Hepatocyte (in vitro differentiated cells): ENCODE data around the gene TBC1D8. TPM values are rescaled to one million over a fixed set of nuclear protein-coding genes. Genes with fewer than 3 reads are reported as not detected.

Experiments used
- DNase-seq: peaks from one replicate; pipeline ENCODE4 v3.0.0-alpha.2; 2016; ENCODE audit warnings: low spot score
- H2AFZ ChIP-seq: fragments of 200-600 bp; sonication (generic); 2 replicates; pipeline ENCODE4 v1.6.0; 2016; ENCODE audit warnings: antibody characterized with exemption, mild to moderate bottlenecking
- H3K27ac ChIP-seq: fragments of 200-600 bp; sonication (generic); 2 replicates; pipeline ENCODE4 v1.5.1; 2016; ENCODE audit warnings: mild to moderate bottlenecking
- H3K27me3 ChIP-seq: fragments of 200-600 bp; sonication (generic); 2 replicates; pipeline ENCODE4 v1.6.1; 2016
- H3K36me3 ChIP-seq: fragments of 200-600 bp; sonication (generic); replicated peaks from 2 replicates; pipeline ENCODE4 v1.5.1; 2016; ENCODE audit warnings: low read depth; ENCODE audit not compliant: insufficient read depth
- H3K4me1 ChIP-seq: fragments of 200-600 bp; sonication (generic); 2 replicates; pipeline ENCODE4 v1.5.1; 2016; ENCODE audit warnings: mild to moderate bottlenecking, moderate library complexity; ENCODE audit not compliant: insufficient read depth
- H3K4me2 ChIP-seq: fragments of 200-600 bp; sonication (generic); 2 replicates; pipeline ENCODE4 v1.6.0; 2016
- H3K4me3 ChIP-seq: fragments of 200-600 bp; sonication (generic); 2 replicates; pipeline ENCODE4 v1.5.1; 2016; ENCODE audit warnings: mild to moderate bottlenecking
- H3K79me2 ChIP-seq: fragments of 200-600 bp; sonication (generic); 2 replicates; pipeline ENCODE4 v1.6.0; 2017; ENCODE audit warnings: mild to moderate bottlenecking
- H3K9me2 ChIP-seq: fragments of 200-600 bp; sonication (generic); replicated peaks from 2 replicates; pipeline ENCODE4 v1.6.0; 2017; ENCODE audit warnings: mild to moderate bottlenecking; ENCODE audit not compliant: insufficient read depth
- H3K9me3 ChIP-seq: fragments of 200-600 bp; sonication (generic); 2 replicates; pipeline ENCODE4 v1.5.1; 2016; ENCODE audit warnings: low read depth, mild to moderate bottlenecking
- H4K20me1 ChIP-seq: fragments of 200-600 bp; sonication (generic); 2 replicates; pipeline ENCODE4 v1.6.0; 2016; ENCODE audit warnings: mild to moderate bottlenecking; ENCODE audit not compliant: insufficient read depth, poor library complexity, severe bottlenecking
- EZH2 ChIP-seq: fragments of 200-600 bp; sonication (generic); IDR thresholded peaks from 2 replicates; pipeline ENCODE4 v1.6.1; 2016; ENCODE audit warnings: antibody characterized with exemption, mild to moderate bottlenecking, borderline replicate concordance
- EZH2phosphoT487 ChIP-seq: fragments of 200-600 bp; sonication (generic); IDR thresholded peaks from one replicate; pipeline ENCODE4 v1.6.1; 2018; ENCODE audit warnings: antibody characterized with exemption, mild to moderate bottlenecking, low read depth, moderate library complexity; ENCODE audit not compliant: unreplicated experiment, severe bottlenecking
- WGBS: methylation state at CpG from one replicate; pipeline ENCODE4 v1.1.6; 2016; ENCODE audit warnings: low lambda C conversion rate; ENCODE audit errors: missing lambda C conversion rate; 5-methylcytosine and 5-hydroxymethylcytosine counted together
- polyA plus RNA-seq: library from polyadenylated mRNA; unstranded; fragments of >200 nt; fragmentation: Nextera tagmentation; extraction: Ambion mirVana; gene quantifications from 2 replicates; pipeline ENCODE4 v1.2.1, GENCODE V29; 2016
- total RNA-seq: library from RNA; depleted of rRNA; stranded (reverse); fragments of >200 nt; gene quantifications from 2 replicates; pipeline ENCODE4 v1.2.3, GENCODE V29; 2014
- TF ChIP-seq, protein P1 (sequence below): fragments of 200-600 bp; sonication (generic); IDR thresholded peaks from 2 replicates; pipeline ENCODE4 v1.5.1; 2016; ENCODE audit warnings: antibody characterized with exemption, mild to moderate bottlenecking; ENCODE audit not compliant: poor library complexity

TBC1D8 gene
- total and polyA plus RNA-seq, 2 experiments from 2014 or later, result 10.1 to 15.8 TPM

DNA sequence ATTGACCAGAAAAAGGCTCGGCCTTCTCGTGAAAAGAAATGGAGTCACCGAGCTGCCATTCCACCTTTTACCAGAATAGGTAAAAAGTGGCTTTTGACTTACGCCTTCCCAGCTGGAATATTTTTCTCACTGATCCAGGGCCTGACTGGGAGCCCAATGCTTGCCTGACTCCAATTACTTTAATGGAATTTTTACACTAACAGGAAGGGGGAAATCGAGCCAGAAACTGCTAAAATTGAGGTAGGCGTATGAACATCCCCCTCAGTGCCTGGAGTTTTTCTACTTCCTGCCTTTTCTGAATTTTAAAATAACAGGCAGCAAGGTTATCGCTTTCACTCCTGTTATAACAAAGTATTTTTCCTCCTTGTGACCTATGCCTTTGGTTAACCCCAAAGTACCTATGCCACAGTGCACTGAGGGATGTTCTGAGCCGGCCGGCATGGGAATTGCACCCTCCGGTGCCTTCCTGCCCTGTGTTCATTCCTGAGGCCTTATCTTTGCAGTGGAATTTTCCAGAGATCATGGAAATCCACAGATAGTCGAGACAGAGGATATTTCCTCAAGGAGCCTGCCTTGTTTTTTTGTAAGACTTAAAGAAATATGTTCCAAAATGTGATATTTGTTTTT, 167.4 kb downstream of the TBC1D8 start:
- H3K9me3 ChIP-seq, result no peaks in the 10 kb centered on the region
- H3K79me2 ChIP-seq, result no peaks in the 10 kb centered on the region
- H3K4me1 ChIP-seq, result peaks cover 21% of the 10 kb centered on the region
- H3K4me3 ChIP-seq, result no peak overlapping the region
- peak; percentile 41 for DNase-seq
- no peaks in the 10 kb centered on the region for H3K36me3 ChIP-seq
- TF ChIP-seq EZH2phosphoT487 (no peak), EZH2 (no peak)
- TF ChIP-seq, protein P1, sequence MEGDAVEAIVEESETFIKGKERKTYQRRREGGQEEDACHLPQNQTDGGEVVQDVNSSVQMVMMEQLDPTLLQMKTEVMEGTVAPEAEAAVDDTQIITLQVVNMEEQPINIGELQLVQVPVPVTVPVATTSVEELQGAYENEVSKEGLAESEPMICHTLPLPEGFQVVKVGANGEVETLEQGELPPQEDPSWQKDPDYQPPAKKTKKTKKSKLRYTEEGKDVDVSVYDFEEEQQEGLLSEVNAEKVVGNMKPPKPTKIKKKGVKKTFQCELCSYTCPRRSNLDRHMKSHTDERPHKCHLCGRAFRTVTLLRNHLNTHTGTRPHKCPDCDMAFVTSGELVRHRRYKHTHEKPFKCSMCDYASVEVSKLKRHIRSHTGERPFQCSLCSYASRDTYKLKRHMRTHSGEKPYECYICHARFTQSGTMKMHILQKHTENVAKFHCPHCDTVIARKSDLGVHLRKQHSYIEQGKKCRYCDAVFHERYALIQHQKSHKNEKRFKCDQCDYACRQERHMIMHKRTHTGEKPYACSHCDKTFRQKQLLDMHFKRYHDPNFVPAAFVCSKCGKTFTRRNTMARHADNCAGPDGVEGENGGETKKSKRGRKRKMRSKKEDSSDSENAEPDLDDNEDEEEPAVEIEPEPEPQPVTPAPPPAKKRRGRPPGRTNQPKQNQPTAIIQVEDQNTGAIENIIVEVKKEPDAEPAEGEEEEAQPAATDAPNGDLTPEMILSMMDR, result no peak
- H3K27ac ChIP-seq, result peak overlapping the region; percentile 38
- no peak overlapping the region for H2AFZ ChIP-seq
- no peaks in the 10 kb centered on the region for H3K9me2 ChIP-seq
- no peaks in the 10 kb centered on the region for H3K27me3 ChIP-seq
- H4K20me1 ChIP-seq, result no peaks in the 10 kb centered on the region
- WGBS, result 59% methylated on average over 11 of the region's 11 CpGs
- H3K4me2 ChIP-seq, result no peak overlapping the region

DNA sequence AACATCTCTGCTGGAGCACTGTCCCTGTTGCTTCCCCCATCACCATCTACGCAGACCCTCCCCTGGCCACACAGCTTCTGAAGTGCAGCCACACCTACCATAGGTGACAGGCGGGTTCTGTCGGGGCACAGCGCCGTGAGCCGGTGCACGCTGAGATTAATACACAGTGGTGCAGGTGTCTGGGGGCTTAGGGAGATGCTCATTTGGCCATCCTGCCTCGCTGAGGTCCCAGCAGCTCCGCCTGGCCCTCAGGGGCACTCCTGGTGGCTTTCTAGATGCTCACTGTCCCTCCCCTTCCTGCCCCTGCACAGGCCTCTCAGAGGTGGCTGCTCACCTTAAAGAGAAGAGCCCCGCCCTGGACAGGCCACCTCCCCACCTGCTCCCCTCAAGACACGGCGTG, 168.0 kb downstream of the TBC1D8 start:
- H3K9me2 ChIP-seq, result no peaks in the 10 kb centered on the region
- no peaks in the 10 kb centered on the region for H3K36me3 ChIP-seq
- WGBS, result 98% methylated on average over 12 of the region's 12 CpGs
- no peaks in the 10 kb centered on the region for H3K27me3 ChIP-seq
- H3K4me2 ChIP-seq, result no peak overlapping the region
- no peak overlapping the region for H3K4me3 ChIP-seq
- DNase-seq, result no peak
- peaks cover 21% of the 10 kb centered on the region for H3K4me1 ChIP-seq
- TF ChIP-seq, protein P1, result no peak
- TF ChIP-seq EZH2, result no peak
- no peak for TF ChIP-seq EZH2phosphoT487
- H2AFZ ChIP-seq, result no peak overlapping the region
- no peaks in the 10 kb centered on the region for H3K9me3 ChIP-seq
- no peak overlapping the region for H3K27ac ChIP-seq
- H3K79me2 ChIP-seq, result no peaks in the 10 kb centered on the region
- H4K20me1 ChIP-seq, result no peaks in the 10 kb centered on the region

DNA sequence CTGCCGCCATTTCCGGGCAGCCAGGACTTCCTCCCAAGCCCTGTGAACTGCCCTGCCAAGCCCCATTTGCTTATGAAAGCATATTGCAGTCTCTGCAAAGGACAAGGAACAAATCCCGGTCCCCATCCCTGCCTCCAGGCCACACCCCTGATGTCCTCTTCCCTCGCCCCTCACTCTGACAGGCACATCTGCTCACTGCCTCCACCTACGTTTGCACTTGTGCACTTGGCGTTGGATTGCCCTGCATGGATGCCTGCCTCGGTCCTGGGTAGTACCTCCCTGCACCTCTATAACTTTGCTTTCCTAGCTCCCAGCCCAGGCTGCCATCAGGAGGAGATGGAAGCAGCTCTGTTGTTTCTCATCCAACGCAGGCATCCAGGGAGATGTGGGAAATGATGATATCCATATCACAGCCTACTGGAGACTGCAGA, 168.7 kb downstream of the TBC1D8 start:
- H3K36me3 ChIP-seq, result no peaks in the 10 kb centered on the region
- H3K9me3 ChIP-seq, result no peaks in the 10 kb centered on the region
- no peak for DNase-seq
- no peak overlapping the region for H3K4me3 ChIP-seq
- TF ChIP-seq EZH2phosphoT487, result no peak
- TF ChIP-seq, protein P1, result no peak
- TF ChIP-seq EZH2, result no peak
- WGBS, result 86% methylated on average over 8 of the region's 8 CpGs
- H3K9me2 ChIP-seq, result no peaks in the 10 kb centered on the region
- peaks cover 21% of the 10 kb centered on the region for H3K4me1 ChIP-seq
- no peaks in the 10 kb centered on the region for H3K79me2 ChIP-seq
- no peaks in the 10 kb centered on the region for H3K27me3 ChIP-seq
- no peak overlapping the region for H3K27ac ChIP-seq
- H3K4me2 ChIP-seq, result no peak overlapping the region
- H4K20me1 ChIP-seq, result no peaks in the 10 kb centered on the region
- no peak overlapping the region for H2AFZ ChIP-seq

DNA sequence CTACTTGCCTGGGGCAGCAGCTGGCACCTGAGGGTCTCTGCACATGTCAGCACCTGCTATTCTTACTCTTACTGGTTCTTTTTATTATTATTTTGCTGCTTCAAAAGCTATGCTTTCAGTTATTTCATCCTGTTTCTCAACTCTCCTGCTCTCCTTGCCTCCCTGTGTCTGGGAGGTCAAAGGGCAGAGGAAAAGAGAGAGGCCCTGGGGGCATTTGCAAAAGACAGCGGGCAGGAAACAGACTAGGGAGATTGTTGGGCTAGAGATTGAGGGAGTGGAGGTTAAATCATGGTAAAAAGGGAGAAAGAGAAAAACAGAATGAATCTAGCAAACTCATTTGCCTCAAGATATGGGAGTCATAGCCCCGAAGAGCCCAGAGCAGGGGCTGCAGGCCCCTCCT, 170.2 kb downstream of the TBC1D8 start:
- Histone ChIP-seq H3K4me1 (peaks cover 21% of the 10 kb centered on the region), H2AFZ (no peak overlapping the region), H3K27ac (no peak overlapping the region), H4K20me1 (no peaks in the 10 kb centered on the region), H3K79me2 (no peaks in the 10 kb centered on the region), H3K4me3 (no peak overlapping the region), H3K27me3 (no peaks in the 10 kb centered on the region), H3K36me3 (no peaks in the 10 kb centered on the region), H3K9me2 (no peaks in the 10 kb centered on the region), H3K4me2 (no peak overlapping the region), H3K9me3 (no peaks in the 10 kb centered on the region)
- DNase-seq, result no peak
- 58% methylated on average over 2 of the region's 2 CpGs for WGBS
- TF ChIP-seq EZH2 (no peak), EZH2phosphoT487 (no peak)
- TF ChIP-seq, protein P1, result no peak
